Uterus (tissue), 4 donors: ENCODE measurements around the gene NQO2. TPM values are rescaled to one million over a fixed set of nuclear protein-coding genes. Genes with fewer than 3 reads are reported as not detected.

Experiments used
- DNase-seq, 2 donors: peaks; one replicate each; pipeline ENCODE4 v3.0.0-alpha.2; 2019 to 2020
- H3K27ac ChIP-seq, 2 donors: fragments of 200-600 bp; sonication (generic); 1 replicate in 1 of 2; 2 replicates in 1 of 2; pipeline ENCODE4 v1.5.1; 2016 to 2018
- H3K27me3 ChIP-seq, 2 donors: fragments of 200-600 bp; sonication (generic); one replicate each; pipeline ENCODE4 v1.5.1; 2018 to 2019; ENCODE audit warnings: control low read depth in 1 of 2
- H3K36me3 ChIP-seq, 2 donors: fragments of 200-600 bp; sonication (generic); one replicate each; pipeline ENCODE4 v1.5.1; 2019; ENCODE audit warnings: control low read depth in 1 of 2
- H3K4me1 ChIP-seq, 2 donors: fragments of 200-600 bp; sonication (generic); one replicate each; pipeline ENCODE4 v1.5.1; 2018 to 2019; ENCODE audit warnings: control low read depth in 1 of 2
- H3K4me3 ChIP-seq, 2 donors: fragments of 200-600 bp; sonication (generic); 1 replicate in 1 of 2; 2 replicates in 1 of 2; pipeline ENCODE4 v1.5.1; 2018 to 2019; ENCODE audit warnings: mild to moderate bottlenecking in 1 of 2
- H3K9me3 ChIP-seq, 2 donors: fragments of 200-600 bp; sonication (generic); one replicate each; pipeline ENCODE4 v1.5.1; 2019; ENCODE audit warnings: control low read depth in 1 of 2
- POLR2A ChIP-seq, 2 donors: fragments of 450-650 bp; IDR thresholded peaks; one replicate each; pipeline ENCODE4 v1.6.1; 2016; ENCODE audit warnings: antibody characterized with exemption in 2 of 2, mild to moderate bottlenecking in 1 of 2, moderate library complexity in 1 of 2
- intact Hi-C: fragments of 100-400 bp; cut with DNase I; formaldehyde crosslinking; loops from one replicate; pipeline ENCODE4 v1.15.1; 2023; ENCODE audit warnings: low total_unique reads
- total RNA-seq, 4 donors: library from RNA; depleted of rRNA in 3 of 4; stranded (reverse); fragments of >200 nt in 3 of 4; gene quantifications; one replicate each; pipeline versions ENCODE4 v1.1.0 to v1.2.4, GENCODE V29; 2014 to 2023
- TF ChIP-seq, protein P1 (sequence below), 4 experiments: fragments of 200-600 bp in 2 of 4; fragments of 450-650 bp in 2 of 4; sonication (generic) in 2 of 4; IDR thresholded peaks; one replicate each; pipeline ENCODE4 v1.5.1; 2016 to 2019; ENCODE audit warnings: antibody characterized with exemption in 4 of 4, mild to moderate bottlenecking in 2 of 4, moderate library complexity in 1 of 4
- donor health status: DM: yes; HTN: yes; CAD: no.

NQO2 gene
- total RNA-seq, 4 donors from 2014 or later, result 7.8 to 50.3 (median 21.6) TPM

GRCh38 chr6:2978923-2979322 lies 20.8 kb upstream of the NQO2 start:
- Histone ChIP-seq H3K36me3 (no peaks in the 10 kb centered on the region), H3K9me3 (no peaks in the 10 kb centered on the region), H3K4me1 (peaks cover 0 to 3% of the 10 kb centered on the region in 2 donors), H3K4me3 (no peak overlapping the region), H3K27ac (peak overlapping the region in 1 of 2 donors; percentile 70), H3K27me3 (no peaks in the 10 kb centered on the region)
- DNase-seq, result no peak
- intact Hi-C loops, result no loop called here
- TF ChIP-seq POLR2A (IDR thresholded peaks at IDR 0.05), result no peak
- TF ChIP-seq, protein P1, sequence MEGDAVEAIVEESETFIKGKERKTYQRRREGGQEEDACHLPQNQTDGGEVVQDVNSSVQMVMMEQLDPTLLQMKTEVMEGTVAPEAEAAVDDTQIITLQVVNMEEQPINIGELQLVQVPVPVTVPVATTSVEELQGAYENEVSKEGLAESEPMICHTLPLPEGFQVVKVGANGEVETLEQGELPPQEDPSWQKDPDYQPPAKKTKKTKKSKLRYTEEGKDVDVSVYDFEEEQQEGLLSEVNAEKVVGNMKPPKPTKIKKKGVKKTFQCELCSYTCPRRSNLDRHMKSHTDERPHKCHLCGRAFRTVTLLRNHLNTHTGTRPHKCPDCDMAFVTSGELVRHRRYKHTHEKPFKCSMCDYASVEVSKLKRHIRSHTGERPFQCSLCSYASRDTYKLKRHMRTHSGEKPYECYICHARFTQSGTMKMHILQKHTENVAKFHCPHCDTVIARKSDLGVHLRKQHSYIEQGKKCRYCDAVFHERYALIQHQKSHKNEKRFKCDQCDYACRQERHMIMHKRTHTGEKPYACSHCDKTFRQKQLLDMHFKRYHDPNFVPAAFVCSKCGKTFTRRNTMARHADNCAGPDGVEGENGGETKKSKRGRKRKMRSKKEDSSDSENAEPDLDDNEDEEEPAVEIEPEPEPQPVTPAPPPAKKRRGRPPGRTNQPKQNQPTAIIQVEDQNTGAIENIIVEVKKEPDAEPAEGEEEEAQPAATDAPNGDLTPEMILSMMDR (IDR thresholded peaks at IDR 0.05), result no peak

DNA sequence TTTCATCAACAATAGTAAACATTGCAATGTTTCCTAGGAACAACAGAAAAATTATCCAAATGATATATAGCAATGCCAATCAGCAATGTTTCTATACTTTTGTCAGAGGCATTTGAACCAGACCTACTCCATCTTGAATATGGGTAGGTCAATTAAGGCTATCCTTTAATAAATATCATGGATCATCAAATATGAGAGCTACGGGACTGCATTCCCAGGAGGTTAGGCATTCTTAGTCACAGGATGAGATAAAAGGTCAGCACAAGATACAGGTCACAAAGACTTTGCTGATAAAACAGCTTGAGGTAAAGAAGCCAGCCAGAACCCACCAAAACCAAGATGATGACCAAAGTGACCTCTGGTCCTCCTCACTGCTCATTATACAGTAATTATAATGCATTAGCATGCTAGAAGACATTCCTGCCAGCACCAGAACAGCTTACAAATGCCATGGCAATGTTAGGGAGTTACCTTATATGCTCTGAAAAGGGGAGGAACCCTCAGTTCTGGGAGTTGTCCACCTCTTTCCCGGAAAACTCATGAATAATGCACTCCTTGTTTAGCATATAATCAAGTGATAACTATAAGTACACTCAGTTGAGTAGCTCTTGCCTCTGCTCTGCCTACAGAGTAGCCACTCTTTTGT lies 19.8 kb upstream of the NQO2 start:
- H3K4me3 ChIP-seq, result no peak overlapping the region
- no peaks in the 10 kb centered on the region for H3K36me3 ChIP-seq
- H3K27me3 ChIP-seq, result no peaks in the 10 kb centered on the region
- peaks cover 0 to 3% of the 10 kb centered on the region in 2 donors for H3K4me1 ChIP-seq
- no peaks in the 10 kb centered on the region for H3K9me3 ChIP-seq
- peak overlapping the region in 1 of 2 donors; percentile 72 for H3K27ac ChIP-seq
- no peak for TF ChIP-seq POLR2A (IDR thresholded peaks at IDR 0.05)
- TF ChIP-seq, protein P1 (IDR thresholded peaks at IDR 0.05), result no peak
- intact Hi-C loops, result no loop called here
- no peak for DNase-seq

DNA sequence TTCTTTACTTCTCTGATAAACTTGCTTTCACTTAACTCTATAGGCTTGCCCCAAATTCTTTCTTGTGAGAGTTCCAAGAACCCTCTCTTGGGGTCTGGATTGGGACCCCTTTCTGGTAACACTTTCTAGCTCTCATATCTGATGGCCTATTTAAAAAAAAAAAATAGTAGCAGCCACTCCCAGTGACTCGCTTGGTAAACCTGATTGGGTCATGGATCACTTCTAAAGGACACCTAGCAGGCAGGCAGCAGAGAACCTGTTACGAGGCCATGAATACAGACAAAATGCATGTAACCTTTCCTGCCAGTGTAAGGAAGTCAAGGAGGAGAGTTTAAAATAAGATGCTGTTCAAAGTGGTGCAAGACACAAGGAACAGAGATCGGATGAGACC lies 19.2 kb upstream of the NQO2 start:
- H3K4me1 ChIP-seq, result peaks cover 0 to 3% of the 10 kb centered on the region in 2 donors
- no peaks in the 10 kb centered on the region for H3K9me3 ChIP-seq
- intact Hi-C loops, result no loop called here
- no peak overlapping the region for H3K4me3 ChIP-seq
- TF ChIP-seq, protein P1 (IDR thresholded peaks at IDR 0.05), result no peak
- TF ChIP-seq POLR2A (IDR thresholded peaks at IDR 0.05), result no peak
- H3K27ac ChIP-seq, result peak overlapping the region in 1 of 2 donors; percentile 72
- no peak for DNase-seq
- no peaks in the 10 kb centered on the region for H3K36me3 ChIP-seq
- no peaks in the 10 kb centered on the region for H3K27me3 ChIP-seq

- peaks cover 4 to 6% of the 10 kb centered on the region in 2 donors for H3K4me1 ChIP-seq
- no peak for TF ChIP-seq POLR2A (IDR thresholded peaks at IDR 0.05)
- TF ChIP-seq, protein P1 (IDR thresholded peaks at IDR 0.05), result no peak
- no peak overlapping the region for H3K4me3 ChIP-seq
- intact Hi-C loops, result no loop called here
- H3K9me3 ChIP-seq, result no peaks in the 10 kb centered on the region
- H3K27ac ChIP-seq, result peak overlapping the region; percentile 54 to 72
- H3K27me3 ChIP-seq, result no peaks in the 10 kb centered on the region
- no peaks in the 10 kb centered on the region for H3K36me3 ChIP-seq
- DNase-seq, result no peak
Observed at GRCh38 chr6:2982426-2983117, 17.1 kb upstream of the NQO2 start.

DNA sequence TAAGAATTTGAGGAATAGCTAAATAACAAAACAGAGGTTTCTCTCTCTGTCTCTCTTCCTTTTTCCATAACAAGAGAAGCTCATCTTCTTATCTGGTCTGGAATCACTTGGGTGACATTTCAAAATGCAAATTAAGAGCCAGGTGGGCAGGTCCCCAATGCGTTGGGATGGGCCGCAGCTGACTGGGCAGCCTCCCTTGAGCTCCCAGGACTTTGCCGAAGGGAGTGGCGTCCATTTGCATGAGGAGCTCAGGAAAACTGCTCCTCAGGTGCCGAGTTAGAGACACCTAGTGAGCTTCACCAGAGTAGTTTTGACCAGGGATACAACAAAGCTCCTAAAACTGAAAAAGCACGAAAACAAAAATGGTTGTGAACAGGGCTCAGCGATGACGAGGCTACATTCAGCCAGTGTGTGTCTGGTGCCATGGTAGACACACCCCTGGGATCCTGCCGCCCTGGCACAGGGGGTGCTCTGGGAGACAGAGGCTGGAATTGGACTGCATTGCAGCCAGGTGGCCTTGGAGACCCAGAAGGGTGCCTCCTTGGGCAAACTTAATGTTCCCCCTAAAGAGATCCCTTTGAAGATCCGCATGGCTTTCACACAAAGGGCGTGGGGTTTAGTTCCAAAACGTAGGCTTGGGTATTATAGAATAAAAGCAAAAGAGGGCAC lies 14.8 kb upstream of the NQO2 start:
- Histone ChIP-seq H3K4me1 (peaks cover 4 to 6% of the 10 kb centered on the region in 2 donors), H3K36me3 (no peaks in the 10 kb centered on the region), H3K4me3 (no peak overlapping the region), H3K27ac (no peak overlapping the region), H3K9me3 (no peaks in the 10 kb centered on the region), H3K27me3 (no peaks in the 10 kb centered on the region)
- no peak for DNase-seq
- intact Hi-C loops, result no loop called here
- no peak for TF ChIP-seq POLR2A (IDR thresholded peaks at IDR 0.05)
